Astrocyte of the cerebellum (primary cell): ENCODE measurements around the gene RAB34.

Experiments
- DNase-seq: peaks from one replicate; pipeline ENCODE4 v3.0.0-alpha.2; 2011; ENCODE audit warnings: low read depth
- H3K4me3 ChIP-seq: 2 replicates; pipeline ENCODE4 v1.5.1; 2011; ENCODE audit warnings: mild to moderate bottlenecking, low read depth, low read length, moderate library complexity
- CTCF ChIP-seq: IDR thresholded peaks from 2 replicates; pipeline ENCODE4 v1.5.1; 2012; ENCODE audit warnings: low read length, low read depth, moderate library complexity, mild to moderate bottlenecking; ENCODE audit errors: missing control alignments
- in situ Hi-C: cut with HindIII; loops from 2 replicates; pipeline ENCODE4 v1.10.0; 2017; ENCODE audit warnings: low sequenced_read_pairs

RAB34 gene

GRCh38 chr17:28675490-28675889, 42.2 kb downstream of the RAB34 start:
- no peak for TF ChIP-seq CTCF
- no peak overlapping the region for H3K4me3 ChIP-seq
- in situ Hi-C loops, result no loop called here
- no peak for DNase-seq

GRCh38 chr17:28669918-28670317, 47.8 kb downstream of the RAB34 start:
- in situ Hi-C loops, result no loop called here
- no peak for DNase-seq
- no peak for TF ChIP-seq CTCF
- H3K4me3 ChIP-seq, result no peak overlapping the region

- in situ Hi-C loops, result no loop called here
- H3K4me3 ChIP-seq, result no peak overlapping the region
- no peak for TF ChIP-seq CTCF
- no peak for DNase-seq
These were observed 49.8 kb downstream of the RAB34 start for GRCh38 chr17:28667870-28668269.

GRCh38 chr17:28665994-28666393, 51.7 kb downstream of the RAB34 start:
- in situ Hi-C loops, result no loop called here
- no peak overlapping the region for H3K4me3 ChIP-seq

More at GRCh38 chr17:28665994-28666393, 51.7 kb downstream of the RAB34 start:
- DNase-seq, result no peak
- TF ChIP-seq CTCF, result no peak
